HepG2 (cell line): Measurements from ENCODE around the gene LRRC15. TPM values are rescaled to one million over a fixed set of nuclear protein-coding genes. Genes with fewer than 3 reads are reported as not detected.

Experiments used
- CENPT ChIP-seq: sonication (generic); formaldehyde crosslinking; IDR thresholded peaks from 2 replicates; pipeline ENCODE4 v1.8.0; 2022; ENCODE audit warnings: low read depth, mild to moderate bottlenecking, moderate library complexity, missing genetic modification reagents
- KLF6 ChIP-seq: IDR thresholded peaks from 2 replicates; pipeline ENCODE4 v1.8.0; 2016; ENCODE audit warnings: missing biosample characterization, missing genetic modification reagents
- MAFG ChIP-seq: sonication (generic); formaldehyde crosslinking; IDR thresholded peaks from 2 replicates; pipeline ENCODE4 v1.5.1; 2020; ENCODE audit warnings: mild to moderate bottlenecking, missing genetic modification reagents
- SIN3B ChIP-seq: fragments of 150-350 bp; IDR thresholded peaks from 2 replicates; pipeline ENCODE4 v1.6.1; 2014; ENCODE audit warnings: low read length
- SP5 ChIP-seq: IDR thresholded peaks from 2 replicates; pipeline ENCODE4 v1.6.1; 2016; ENCODE audit warnings: low read depth, borderline replicate concordance
- SRSF9 ChIP-seq: fragments of 200-400 bp; formaldehyde crosslinking; IDR thresholded peaks from 2 replicates; pipeline ENCODE4 v1.6.1; 2018; ENCODE audit warnings: borderline replicate concordance, mild to moderate bottlenecking, low read depth, low read length; ENCODE audit not compliant: insufficient read depth, poor library complexity, severe bottlenecking
- ZBTB40 ChIP-seq, 2 experiments: fragments of 450-650 bp in 1 of 2; sonication (generic) in 1 of 2; formaldehyde crosslinking in 1 of 2; IDR thresholded peaks; 2 replicates each; pipeline versions ENCODE4 v1.6.1 to v1.8.0; 2016 to 2022; ENCODE audit warnings: antibody characterized with exemption in 1 of 2, mild to moderate bottlenecking in 1 of 2, missing genetic modification reagents in 1 of 2
- ZFP37 ChIP-seq: sonication (generic); formaldehyde crosslinking; IDR thresholded peaks from 2 replicates; pipeline ENCODE4 v1.4.0; 2020; ENCODE audit warnings: missing genetic modification reagents, borderline replicate concordance
- ZNF407 ChIP-seq: sonication (generic); formaldehyde crosslinking; IDR thresholded peaks from one replicate; pipeline ENCODE4 v1.5.1; 2020; ENCODE audit warnings: mild to moderate bottlenecking, missing genetic modification reagents; ENCODE audit errors: not compliant biosample characterization
- ZNF556 ChIP-seq: sonication (generic); formaldehyde crosslinking; IDR thresholded peaks from 2 replicates; pipeline ENCODE4 v1.4.0; 2020; ENCODE audit warnings: mild to moderate bottlenecking, missing genetic modification reagents, borderline replicate concordance
- polyA plus RNA-seq, 8 experiments: library from polyadenylated mRNA; depleted of rRNA in 3 of 8; stranded (reverse) in 7 of 8; unstranded in 1 of 8; fragments of >200 nt; fragmentation: Illumina TruSeq in 4 of 8; extraction: Trizol in 4 of 8; gene quantifications; 2 replicates each; pipeline versions ENCODE4 v1.2.1 to v1.2.3, GENCODE V29; 2011 to 2016; ENCODE audit warnings: low read depth in 4 of 8, missing spikeins in 1 of 8, mixed read lengths in 1 of 8; ENCODE audit not compliant: insufficient read depth in 1 of 8
- total RNA-seq, 5 experiments: library from RNA; depleted of rRNA; stranded (reverse); fragments of >200 nt; fragmentation: Illumina TruSeq; extraction: Trizol; gene quantifications; 2 replicates each; pipeline ENCODE4 v1.2.3, GENCODE V29; 2016; ENCODE audit warnings: low read depth in 1 of 5

LRRC15 gene
- total and polyA plus RNA-seq, 2 of the 13 experiments (the other 11 are each of a cell fraction or from before 2014, with no cell fraction given), result not detected

GRCh38 chr3:194333212-194333980, 36.1 kb downstream of the LRRC15 start (continued):
- TF ChIP-seq ZBTB40 (IDR thresholded peaks at IDR 0.05), result no peak
- peak; percentile 92 for TF ChIP-seq ZBTB40 (CRISPR knock-in tag; IDR thresholded peaks at IDR 0.05)
- TF ChIP-seq MAFG (CRISPR knock-in tag), result no peak
- TF ChIP-seq SRSF9, result no peak
- TF ChIP-seq CENPT (CRISPR knock-in tag), result 0 out of 2 replicates have a peak, but pooled peaks have one; percentile 66
- TF ChIP-seq KLF6 (CRISPR knock-in tag), result peak; percentile 94
- TF ChIP-seq ZNF556 (CRISPR knock-in tag), result peak; percentile 41; the same call in 1 of the 2 replicates
- no peak for TF ChIP-seq SIN3B
- TF ChIP-seq SP5 (CRISPR knock-in tag), result peak; percentile 17; the same call in 1 of the 2 replicates
- peak; percentile 96 for TF ChIP-seq ZFP37
- TF ChIP-seq ZNF407 (CRISPR knock-in tag), result peak; percentile 76
